ENCODE results near the gene CHTOP. TPM values are rescaled to one million over a fixed set of nuclear protein-coding genes. Genes with fewer than 3 reads are reported as not detected.
A peak's percentile ranks its signal among the peaks of the same experiment; 100 is the strongest.

Gene CHTOP
- total RNA-seq, 6 donors from 2014 or later = 51.3 to 89.1 (median 59.2) TPM

- DNase-seq = no peak
These were observed 54.4 kb downstream of the CHTOP start for GRCh38 chr1:153688276-153688675.

GRCh38 chr1:153688736-153689328 is 55.0 kb downstream of the CHTOP start:
- H3K27ac ChIP-seq = peak overlapping the region in 1 of 4 donors; percentile 66
- H3K4me3 ChIP-seq = no peak overlapping the region
- H3K4me1 ChIP-seq = no peaks in the 10 kb centered on the region
- 90 to 91% methylated on average over 5 to 18 of the region's 18 CpGs for WGBS, 2 donors
- DNase-seq (no peak), ATAC-seq (ENCODE audit: low FRiP score in 2 of 2) (no peak)
- TF ChIP-seq EP300 (IDR thresholded peaks at IDR 0.05) (no peak), POLR2A (IDR thresholded peaks at IDR 0.05) (no peak), CTCF (IDR thresholded peaks at IDR 0.05) (no peak), POLR2AphosphoS5 (IDR thresholded peaks at IDR 0.05) (no peak)
- peaks cover 0 to 59% (median 31%) of the 10 kb centered on the region in 4 donors for H3K36me3 ChIP-seq
- H3K9me3 ChIP-seq = no peaks in the 10 kb centered on the region
- no peaks in the 10 kb centered on the region for H3K27me3 ChIP-seq

More at GRCh38 chr1:153688276-153688675, 54.4 kb downstream of the CHTOP start:
- Histone ChIP-seq H3K4me1 (no peaks in the 10 kb centered on the region), H3K4me3 (no peak overlapping the region), H3K9me3 (no peaks in the 10 kb centered on the region), H3K27ac (peak overlapping the region in 2 of 4 donors; percentile 22 to 66), H3K36me3 (peaks cover 0 to 63% (median 33%) of the 10 kb centered on the region in 4 donors), H3K27me3 (no peaks in the 10 kb centered on the region)
- ATAC-seq (ENCODE audit: low FRiP score in 2 of 2) = no peak
- WGBS, 2 donors = 75 to 76% methylated on average over 7 of the region's 7 CpGs
- TF ChIP-seq POLR2A (IDR thresholded peaks at IDR 0.05) = no peak

GRCh38 chr1:153693466-153693865 is 59.6 kb downstream of the CHTOP start:
- TF ChIP-seq EP300 (IDR thresholded peaks at IDR 0.05) (no peak), CTCF (IDR thresholded peaks at IDR 0.05) (no peak), POLR2AphosphoS5 (IDR thresholded peaks at IDR 0.05) (no peak), POLR2A (IDR thresholded peaks at IDR 0.05) (no peak)
- WGBS, 2 donors = 81% methylated on average over 4 of the region's 4 CpGs; no CpG with 5 or more reads in 1 of the 2 donors
- Histone ChIP-seq H3K4me1 (peaks cover 4 to 16% (median 13%) of the 10 kb centered on the region in 4 donors), H3K4me3 (no peak overlapping the region), H3K9me3 (no peaks in the 10 kb centered on the region), H3K36me3 (peaks cover 0 to 27% (median 18%) of the 10 kb centered on the region in 4 donors), H3K27ac (no peak overlapping the region), H3K27me3 (no peaks in the 10 kb centered on the region)
- ATAC-seq (ENCODE audit: low FRiP score in 2 of 2) = no peak
- DNase-seq = no peak

Small RNAs within 50 kb of the gene (small RNA-seq; reads per million reads assigned to genes)
- 0 reads per million in 4 donors for gene MIR8083

Other genes starting within 250 kb of the CHTOP start
- gene S100A8, start 243.0 kb upstream of the CHTOP start, total RNA-seq = 100 to 1,000 TPM in 4 of 6 donors, 10 to 100 TPM in 2; 49.2 to 842 (median 194) TPM
- not detected for gene S100A7A, start 217.5 kb upstream of the CHTOP start, total RNA-seq
- gene S100A7, start 173.4 kb upstream of the CHTOP start, total RNA-seq = not detected
- gene S100A6, start 98.1 kb upstream of the CHTOP start, total RNA-seq = 1,000 to 10,000 TPM in 3 of 6 donors, 100 to 1,000 TPM in 3; 399 to 1,595 (median 925) TPM
- gene S100A5, start 93.1 kb upstream of the CHTOP start, total RNA-seq = not detected
- gene S100A4, start 88.3 kb upstream of the CHTOP start, total RNA-seq = 100 to 1,000 TPM; 234 to 983 (median 633) TPM
- 1 to 10 TPM in 5 of 6 donors, not detected in 1; 2.0 to 4.4 (median 2.1) TPM for gene S100A3, start 84.8 kb upstream of the CHTOP start, total RNA-seq
- gene S100A2, start 68.2 kb upstream of the CHTOP start, total RNA-seq = 10 to 100 TPM in 2 of 6 donors, 1 to 10 TPM in 3, not detected in 1; 2.0 to 12.0 (median 7.9) TPM
- gene S100A16, start 20.9 kb upstream of the CHTOP start, total RNA-seq = 100 to 1,000 TPM in 1 of 6 donors, 10 to 100 TPM in 5; 33.5 to 133 (median 55.7) TPM
- 100 to 1,000 TPM in 4 of 6 donors, 10 to 100 TPM in 2; 76.5 to 239 (median 133) TPM for gene S100A14, start 17.7 kb upstream of the CHTOP start, total RNA-seq
- 100 to 1,000 TPM in 2 of 6 donors, 10 to 100 TPM in 4; 72.8 to 132 (median 86.3) TPM for gene S100A13, start 6.6 kb upstream of the CHTOP start, total RNA-seq
- gene S100A1, start 5.6 kb upstream of the CHTOP start, total RNA-seq = 1 to 10 TPM in 1 of 6 donors, not detected in 5; 1.1 TPM
- gene SNAPIN, start 24.6 kb downstream of the CHTOP start, total RNA-seq = 10 to 100 TPM; 13.5 to 44.4 (median 35.2) TPM
- 100 to 1,000 TPM in 1 of 6 donors, 10 to 100 TPM in 5; 21.0 to 120 (median 75.8) TPM for gene ILF2, start 36.9 kb downstream of the CHTOP start, total RNA-seq
- gene NPR1, start 44.6 kb downstream of the CHTOP start, total RNA-seq = 100 to 1,000 TPM in 1 of 6 donors, 10 to 100 TPM in 5; 32.5 to 101 (median 63.0) TPM
- 100 to 1,000 TPM in 1 of 6 donors, 10 to 100 TPM in 5; 58.2 to 159 (median 63.1) TPM for gene INTS3, start 94.0 kb downstream of the CHTOP start, total RNA-seq
- gene SLC27A3, start 141.3 kb downstream of the CHTOP start, total RNA-seq = 100 to 1,000 TPM in 5 of 6 donors, 10 to 100 TPM in 1; 92.8 to 272 (median 167) TPM

Measured in upper lobe of left lung (tissue), 6 donors.